GOT3 (cell line): Measurements from ENCODE around the gene VENTX.
"Not testable (repeated sequence)": the region's sequence is repeated elsewhere in the genome, so short reads cannot be mapped to it uniquely, and the experiment has no call there.

ENCODE experiments used
- DNase-seq: peaks from one replicate; lab custom pipeline; 2025; ENCODE audit warnings: mixed read lengths; lab: John Stamatoyannopoulos, UW

Gene VENTX

DNA sequence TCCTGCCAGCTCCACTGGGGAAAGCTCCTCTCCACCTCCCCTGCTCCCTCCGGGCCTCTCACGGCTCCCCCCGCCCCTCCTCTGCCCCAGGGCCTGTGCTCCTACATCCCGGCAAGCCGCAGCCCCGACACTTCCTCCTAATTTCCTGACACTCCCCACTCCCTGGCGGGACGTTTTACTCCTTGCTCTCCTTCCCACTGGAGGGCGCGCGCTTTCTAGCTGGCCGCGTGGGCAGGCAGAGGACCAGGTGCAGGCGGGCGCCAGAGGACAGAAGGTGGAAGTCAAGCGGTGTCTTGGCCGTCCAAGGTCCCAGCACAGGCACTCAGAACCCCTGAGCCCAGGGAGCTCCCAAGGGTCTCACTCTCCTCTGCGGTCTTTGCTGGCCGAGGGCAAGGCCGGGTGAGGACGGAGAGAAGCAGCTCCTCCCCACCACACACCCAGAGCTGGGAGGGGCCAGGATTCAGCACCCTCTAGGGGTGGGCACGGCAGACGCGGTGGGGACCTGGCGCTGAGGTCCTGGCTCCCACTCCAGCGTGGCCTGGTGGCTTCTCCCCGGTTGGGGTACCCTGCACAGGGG, 19.9 kb downstream of the VENTX start:
- DNase-seq: no peak

GRCh38 chr10:133258066-133258817, 20.6 kb downstream of the VENTX start:
- no peak for DNase-seq

DNA sequence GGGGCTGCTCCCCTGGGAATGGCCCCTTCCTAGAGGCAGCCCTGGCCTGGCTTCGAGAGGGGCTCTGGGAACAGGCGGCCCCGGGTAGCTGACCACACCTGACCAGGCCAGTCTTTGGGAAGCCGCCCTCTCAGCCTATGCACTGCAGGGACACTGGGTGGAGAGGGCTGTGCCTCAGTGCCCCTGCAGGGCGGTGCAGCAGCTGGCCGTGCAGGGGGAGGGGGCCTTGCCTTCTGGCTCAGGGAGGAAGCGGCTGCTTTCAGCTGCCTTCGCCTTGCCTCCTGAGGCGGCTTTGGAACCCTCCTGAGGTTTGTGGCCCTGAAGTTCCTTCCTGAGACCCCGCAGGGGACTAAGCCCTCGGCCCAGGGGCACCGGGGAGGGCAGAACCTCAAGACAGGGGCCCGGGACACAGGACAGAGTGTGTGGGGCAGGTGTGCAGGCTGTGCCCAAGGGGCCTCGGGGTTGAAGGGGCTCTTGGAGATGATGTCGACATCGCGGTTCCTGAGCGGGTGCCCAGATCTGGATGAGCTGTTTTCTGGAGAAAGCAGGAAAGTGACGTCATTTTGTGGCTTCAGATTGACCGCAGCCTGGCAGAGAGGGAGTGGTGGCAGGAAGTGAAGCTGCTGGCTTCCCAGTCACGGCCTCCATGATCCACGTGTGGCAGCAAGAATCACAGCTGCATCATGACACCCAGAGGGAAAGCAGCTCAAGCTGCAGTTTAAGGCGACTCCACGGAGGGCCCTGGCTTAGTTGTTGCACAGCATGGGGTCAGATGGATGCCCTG, 21.4 kb downstream of the VENTX start:
- peak; percentile 89 for DNase-seq

DNA sequence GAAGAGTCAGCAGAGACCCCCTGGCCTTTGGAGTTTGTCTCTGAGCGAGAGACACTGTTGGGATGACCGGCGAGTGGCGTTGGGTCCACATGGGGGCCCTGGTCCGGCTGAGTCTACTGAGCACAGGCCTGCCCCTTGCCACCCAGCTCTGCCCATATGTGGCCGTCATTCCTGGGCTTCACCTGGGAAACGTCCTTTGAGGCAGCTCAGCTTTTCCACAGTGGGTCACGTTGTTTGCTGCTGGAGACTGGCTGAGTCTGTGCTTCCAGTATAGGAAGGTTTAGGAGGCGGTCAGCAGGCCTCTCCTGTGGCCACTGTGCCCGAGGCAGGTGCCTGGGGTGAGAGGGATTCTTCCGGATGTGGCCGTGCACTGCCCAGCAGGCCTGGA, 21.9 kb downstream of the VENTX start:
- no peak for DNase-seq

- DNase-seq: no peak
Measured at GRCh38 chr10:133260895-133261725, 23.5 kb downstream of the VENTX start.

DNA sequence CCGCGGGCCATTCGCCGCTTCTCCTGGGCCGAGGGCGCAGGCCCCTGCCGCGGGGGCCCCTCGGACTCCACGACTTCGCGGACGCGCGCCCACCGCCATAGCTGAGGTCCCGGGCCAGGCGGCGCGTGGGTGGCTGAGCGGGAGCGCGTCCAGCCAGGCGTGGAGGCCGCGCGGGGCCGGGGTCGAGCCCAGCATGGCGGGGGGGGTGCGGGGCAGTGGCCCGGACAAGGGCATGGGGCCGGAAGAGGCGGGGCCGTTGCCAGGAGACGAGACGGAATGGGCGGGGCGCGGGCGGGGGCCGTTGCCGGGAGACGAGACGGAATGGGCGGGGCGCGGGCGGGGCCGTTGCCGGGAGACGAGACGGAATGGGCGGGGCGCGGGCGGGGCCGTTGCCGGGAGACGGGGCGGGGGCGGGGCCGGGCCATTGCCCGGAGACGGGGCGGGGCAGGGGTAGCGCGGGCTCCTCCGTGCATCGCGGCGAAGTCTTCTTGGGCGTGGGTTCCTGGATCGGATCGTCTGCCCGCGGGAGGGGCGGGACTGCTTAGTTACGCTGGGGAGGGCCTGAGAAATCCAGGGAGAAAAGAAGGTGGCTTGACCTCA, 24.2 kb downstream of the VENTX start:
- DNase-seq: peak; percentile 49

- DNase-seq: no peak
Measured at GRCh38 chr10:133262696-133263095, 25.0 kb downstream of the VENTX start.

DNA sequence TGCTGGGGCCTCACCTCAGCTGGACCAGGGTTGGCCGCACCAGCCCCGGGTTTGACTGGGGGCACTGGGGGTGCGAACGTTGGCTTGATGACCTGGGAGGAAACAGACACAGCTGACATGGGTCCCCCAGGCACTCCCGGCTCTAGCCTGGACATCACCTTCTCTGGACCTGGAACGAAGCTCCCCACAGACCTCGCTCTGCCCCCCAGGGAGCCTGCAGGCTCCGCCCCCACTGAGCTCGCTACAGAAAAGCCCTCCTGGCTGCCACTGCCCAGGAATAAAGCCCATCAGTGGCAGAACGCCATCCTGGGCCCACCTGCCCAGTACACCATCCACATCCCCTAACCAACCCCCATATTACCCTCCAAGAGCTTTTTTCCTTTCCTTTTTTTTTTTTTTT, 26.0 kb downstream of the VENTX start:
- DNase-seq: no peak

DNA sequence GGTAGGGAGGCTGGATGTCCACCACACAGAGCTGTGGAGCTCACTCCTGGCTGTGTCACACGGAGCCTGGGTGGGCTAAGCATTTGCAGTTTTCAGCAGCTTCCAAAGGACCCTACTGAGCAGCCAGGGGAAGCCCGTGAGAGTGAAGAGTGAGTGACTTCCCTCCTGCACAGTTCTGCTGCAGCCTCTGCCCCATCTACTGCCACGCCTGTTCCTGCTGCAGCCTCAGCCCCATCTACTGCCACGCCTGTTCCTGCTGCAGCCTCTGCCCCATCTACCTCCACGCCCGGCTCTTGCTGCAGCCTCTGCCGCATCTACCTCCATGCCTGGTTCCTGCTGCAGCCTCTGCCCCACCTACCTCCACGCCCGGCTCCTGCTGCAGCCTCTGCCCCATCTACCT, 26.8 kb downstream of the VENTX start:
- no peak for DNase-seq

- DNase-seq: not testable (repeated sequence)
Measured at GRCh38 chr10:133265052-133265451, 27.4 kb downstream of the VENTX start.

DNA sequence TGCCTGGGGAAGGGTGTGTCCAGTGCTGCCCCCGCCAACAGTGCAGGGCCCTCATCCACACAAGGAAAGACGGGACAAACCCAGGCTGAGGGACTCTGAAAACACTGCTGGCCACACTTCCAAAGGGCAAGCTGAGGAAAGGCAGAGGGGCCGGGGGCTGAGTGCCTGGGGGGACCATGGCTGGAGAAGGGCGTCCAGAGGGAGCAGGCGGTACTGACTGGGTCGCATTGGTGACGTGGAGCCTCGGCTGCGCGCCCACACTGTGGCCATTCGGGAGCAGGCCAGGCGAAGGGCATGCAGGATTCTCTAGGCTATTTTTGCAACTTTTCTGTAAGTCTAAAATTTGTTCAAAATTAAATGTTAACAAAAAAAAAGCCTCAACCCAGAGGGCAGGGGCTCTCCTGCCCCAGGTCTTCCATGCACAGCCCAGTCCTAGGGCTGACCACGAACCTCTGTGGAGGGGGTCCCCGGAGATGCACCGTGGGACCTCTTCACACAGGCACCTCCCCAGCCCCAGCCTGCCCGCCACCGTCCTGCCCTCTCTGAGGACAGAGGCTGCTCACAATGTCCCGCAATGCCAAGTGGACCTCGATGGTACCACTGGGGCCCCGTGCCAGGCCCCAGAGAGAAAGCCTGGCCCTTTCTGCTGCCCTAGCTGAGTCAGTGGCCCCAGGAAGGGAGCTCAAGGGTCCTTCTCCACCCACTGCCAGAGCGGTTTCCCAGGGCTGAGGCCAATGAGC, 28.6 kb downstream of the VENTX start:
- DNase-seq: no peak

DNA sequence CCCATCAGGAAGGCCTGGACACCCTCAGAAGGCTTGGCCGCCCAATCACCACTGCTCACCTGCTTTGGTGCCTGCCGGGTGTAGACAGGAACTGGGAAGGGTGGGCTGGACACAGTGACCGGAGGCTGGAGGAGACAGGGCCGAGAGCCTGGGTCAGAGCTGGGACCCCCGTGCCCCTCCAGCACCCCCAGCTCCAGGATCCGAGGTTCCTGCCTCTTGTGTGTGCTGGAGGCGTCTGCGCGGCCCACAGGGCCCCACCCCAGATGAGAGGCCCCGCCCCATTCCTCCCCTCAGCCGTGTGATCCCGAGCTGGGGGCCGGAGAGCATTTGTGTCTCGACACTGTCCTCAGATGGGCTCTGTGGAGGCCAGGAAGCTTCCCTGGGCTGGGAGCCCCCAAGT, 29.6 kb downstream of the VENTX start:
- DNase-seq: no peak

- DNase-seq: no peak
Measured at GRCh38 chr10:133267829-133268228, 30.2 kb downstream of the VENTX start.

DNA sequence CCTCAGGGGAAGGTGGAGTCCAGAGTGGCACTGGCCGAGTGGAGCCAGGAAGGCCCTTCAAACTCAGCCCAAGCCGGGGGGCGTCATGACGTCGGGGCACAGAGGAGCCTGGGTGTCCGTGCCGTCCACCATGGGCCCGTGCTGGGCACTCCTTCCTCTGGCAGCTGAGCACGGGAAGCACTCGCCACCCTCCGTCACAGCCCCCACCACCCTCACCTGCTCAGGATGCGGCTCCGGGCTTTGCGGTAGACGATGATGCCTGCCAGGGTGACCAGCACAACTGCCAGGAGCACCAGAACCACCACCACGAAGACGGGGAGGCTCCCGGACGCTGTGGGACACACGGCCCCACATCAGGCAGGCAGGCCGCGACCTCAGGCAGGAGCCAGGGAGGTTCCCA, 30.9 kb downstream of the VENTX start:
- no peak for DNase-seq

DNA sequence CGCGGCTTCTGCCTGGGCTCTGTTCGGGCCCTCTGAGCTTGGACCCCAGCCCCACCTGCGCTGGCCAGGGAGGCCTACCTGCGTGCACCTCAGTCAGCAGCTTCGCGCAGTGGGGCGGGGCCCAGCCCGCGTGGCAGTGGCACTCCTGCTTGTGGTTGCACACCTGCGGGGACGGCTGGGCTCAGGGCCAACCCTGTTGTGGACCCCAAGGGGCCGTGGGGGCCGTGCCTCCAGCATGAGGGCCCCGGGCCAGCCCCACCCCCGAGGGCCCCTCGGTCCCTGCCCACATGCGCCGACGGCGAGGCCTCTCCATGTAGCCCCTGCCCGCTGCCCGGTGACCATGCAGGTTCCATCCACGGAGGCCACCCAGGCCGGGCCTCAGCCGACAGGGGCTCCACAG, 31.7 kb downstream of the VENTX start:
- no peak for DNase-seq

DNA sequence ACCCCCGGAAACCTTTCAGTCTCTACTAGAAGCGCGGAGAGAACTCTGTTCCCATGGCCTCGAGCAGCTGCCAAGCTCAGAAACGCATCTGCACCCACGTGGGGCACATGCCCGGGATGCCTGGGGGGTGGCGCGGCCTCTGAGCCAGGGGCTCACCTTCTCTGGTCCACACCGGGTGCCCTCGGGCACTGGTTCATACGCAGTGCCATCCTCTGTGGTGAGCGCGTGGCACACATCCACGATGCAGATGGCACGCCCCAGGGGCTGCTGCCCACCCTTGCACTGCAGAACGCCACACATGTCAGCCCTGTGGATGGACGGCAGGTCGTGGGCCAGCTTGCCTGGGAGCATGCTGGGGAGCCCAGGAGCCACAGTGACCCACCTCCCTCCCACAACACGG, 32.5 kb downstream of the VENTX start:
- no peak for DNase-seq

DNA sequence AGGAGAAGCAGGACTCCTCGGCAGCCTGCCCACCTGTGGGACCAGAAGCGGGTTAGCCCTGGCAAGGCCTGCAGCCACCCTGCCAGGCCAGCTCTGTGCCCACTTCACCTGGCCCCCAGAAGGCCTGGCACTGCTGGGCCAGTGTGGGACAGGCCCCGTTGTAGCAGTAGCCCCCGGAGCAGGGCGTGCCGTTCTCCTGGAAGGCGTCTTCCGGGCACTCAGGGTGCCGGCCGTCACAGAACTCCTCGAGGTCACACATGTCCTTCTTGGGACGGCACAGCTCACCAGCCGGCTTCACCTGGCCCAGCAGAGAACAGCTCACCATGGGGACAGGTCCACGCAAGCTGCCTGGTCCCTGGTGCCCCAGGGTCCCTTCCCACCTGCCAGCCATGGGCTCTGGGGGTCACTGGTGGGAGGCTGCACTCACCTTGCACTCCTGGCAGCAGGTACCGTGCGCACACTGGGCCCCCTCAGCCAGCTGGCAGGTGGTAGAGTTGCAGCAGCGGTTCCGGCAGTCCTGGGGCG, 33.2 kb downstream of the VENTX start:
- no peak for DNase-seq

DNA sequence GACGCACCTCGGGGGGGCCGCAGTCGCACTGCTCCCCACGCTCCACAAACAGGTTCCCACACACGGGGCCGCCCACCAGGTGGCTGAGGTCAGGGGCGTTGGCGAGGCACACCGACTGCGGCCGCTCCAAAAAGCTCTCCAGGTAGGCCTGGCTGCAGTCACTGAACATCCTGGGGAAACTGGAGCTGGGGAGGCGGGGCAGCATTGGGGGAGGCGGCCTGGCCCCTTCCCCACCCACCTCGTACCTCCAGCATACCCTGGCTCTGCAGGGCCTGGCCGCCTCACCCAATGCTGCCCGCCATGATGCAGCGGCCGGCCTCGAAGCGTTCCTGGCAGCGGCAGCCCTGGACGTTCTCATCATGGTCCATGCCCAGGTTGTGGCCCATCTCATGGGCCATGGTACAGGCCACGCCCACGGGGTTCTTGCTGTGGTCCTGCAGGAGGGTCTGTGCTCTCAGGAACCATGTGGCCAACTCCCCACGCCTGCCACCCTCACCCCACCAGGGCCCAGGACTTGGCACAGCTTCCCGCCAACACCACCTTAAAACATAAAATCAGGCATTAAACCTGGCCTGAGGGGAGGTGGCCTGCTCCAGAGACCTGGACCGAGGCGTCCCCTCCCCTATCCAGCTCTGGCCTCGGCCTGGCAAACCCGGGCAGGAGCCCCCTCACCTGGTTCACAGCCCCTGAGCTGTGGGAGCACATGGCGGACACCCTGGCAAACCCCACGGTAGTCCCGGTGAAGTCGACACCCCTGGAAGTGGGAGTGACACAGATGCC, 34.1 kb downstream of the VENTX start:
- no peak for DNase-seq

- no peak for DNase-seq
Measured at GRCh38 chr10:133272301-133272963, 34.8 kb downstream of the VENTX start.
